ENCODE data around the gene KIRREL3.

KIRREL3 gene

GRCh38 chr11:126479178-126479930, 521.2 kb downstream of the KIRREL3 start:
- no peak for DNase-seq

- DNase-seq = no peak
Observed at GRCh38 chr11:126478466-126478865, 522.1 kb downstream of the KIRREL3 start.

GRCh38 chr11:126477535-126478305, 522.9 kb downstream of the KIRREL3 start:
- no peak for DNase-seq

- no peak for DNase-seq
Observed at GRCh38 chr11:126476977-126477376, 523.6 kb downstream of the KIRREL3 start.

DNA sequence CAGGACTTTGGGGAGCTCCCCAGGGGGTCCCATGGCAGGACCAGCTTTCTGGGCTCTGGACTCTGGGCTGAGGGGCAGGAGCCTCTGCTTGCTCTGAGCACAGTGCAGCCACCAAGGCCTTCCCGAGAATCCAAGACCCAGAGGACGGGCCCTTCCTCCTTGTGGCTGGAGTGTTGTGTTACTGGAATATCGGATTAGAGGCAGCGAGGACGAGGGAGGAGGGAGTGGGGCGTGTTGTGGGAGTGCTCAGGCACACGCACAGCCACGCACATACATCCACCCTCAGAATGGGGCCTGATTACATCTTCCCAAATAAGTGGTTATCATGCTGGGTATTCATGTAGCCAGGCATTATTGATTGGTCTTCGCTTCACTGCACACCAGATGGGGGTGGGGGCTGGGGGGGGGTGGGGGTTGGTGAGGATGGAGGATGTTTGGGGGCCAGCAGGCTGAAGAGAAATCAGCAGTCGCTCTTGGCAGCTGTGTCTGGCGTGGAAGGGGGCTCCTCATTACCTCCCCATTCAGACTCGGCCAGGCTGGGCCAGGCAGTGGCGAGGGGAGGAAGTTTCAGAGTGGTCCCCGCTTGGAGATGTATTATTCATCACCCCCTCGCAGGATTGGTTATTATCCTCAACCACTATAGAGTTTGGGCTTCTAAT, 524.2 kb downstream of the KIRREL3 start:
- no peak for DNase-seq

DNA sequence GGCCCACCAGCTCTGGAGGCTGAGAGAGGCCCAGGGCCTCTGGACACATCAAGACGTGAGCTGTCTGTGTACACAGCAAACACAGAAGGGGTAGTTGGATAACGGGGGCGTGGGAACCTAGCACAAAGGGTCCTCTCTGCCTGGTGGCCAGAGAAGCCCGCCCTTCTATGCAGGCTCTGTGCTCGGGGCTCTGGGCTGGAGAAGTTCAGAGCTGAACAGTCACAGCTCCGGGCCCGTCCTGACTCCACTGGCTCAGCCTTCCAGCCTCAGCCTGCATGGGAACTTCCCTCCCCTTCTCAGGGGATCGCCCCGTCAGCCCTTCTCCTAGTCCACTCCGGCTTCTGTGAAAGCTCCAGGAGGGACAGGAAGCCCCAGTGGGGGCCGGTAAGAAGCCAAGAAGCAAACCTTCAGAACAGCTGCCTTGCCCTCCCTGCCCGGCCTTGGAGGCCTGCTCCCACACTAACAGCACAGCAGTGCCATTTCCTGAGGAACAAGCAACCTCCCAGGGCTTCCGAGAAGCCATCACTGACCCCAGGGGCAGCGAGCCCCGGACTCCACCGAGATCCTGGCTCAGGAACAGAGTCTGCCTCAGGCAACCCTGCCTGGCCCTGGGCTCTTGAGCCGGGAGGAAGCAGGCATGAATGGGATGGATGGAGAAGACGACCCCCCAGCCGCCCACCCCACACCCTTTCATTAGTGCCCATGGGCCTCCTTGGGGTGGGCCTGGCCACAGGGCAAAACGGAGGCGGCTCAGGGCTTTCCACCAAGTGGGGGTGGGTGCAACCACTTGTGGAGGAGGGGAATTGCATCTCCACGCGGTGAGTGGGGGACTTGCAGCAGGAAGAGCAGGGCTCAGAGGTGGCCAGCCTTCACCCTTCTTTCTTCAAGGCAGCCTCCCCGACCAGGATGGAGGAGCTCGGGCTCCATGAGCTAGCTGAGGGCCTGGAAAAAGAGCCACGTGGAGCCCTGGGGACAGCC, 525.3 kb downstream of the KIRREL3 start:
- DNase-seq = no peak

GRCh38 chr11:126474220-126474619, 526.4 kb downstream of the KIRREL3 start:
- DNase-seq = no peak

- DNase-seq = no peak
Observed at GRCh38 chr11:126473269-126473668, 527.3 kb downstream of the KIRREL3 start.

GRCh38 chr11:126469311-126469710, 531.3 kb downstream of the KIRREL3 start:
- DNase-seq = no peak

DNA sequence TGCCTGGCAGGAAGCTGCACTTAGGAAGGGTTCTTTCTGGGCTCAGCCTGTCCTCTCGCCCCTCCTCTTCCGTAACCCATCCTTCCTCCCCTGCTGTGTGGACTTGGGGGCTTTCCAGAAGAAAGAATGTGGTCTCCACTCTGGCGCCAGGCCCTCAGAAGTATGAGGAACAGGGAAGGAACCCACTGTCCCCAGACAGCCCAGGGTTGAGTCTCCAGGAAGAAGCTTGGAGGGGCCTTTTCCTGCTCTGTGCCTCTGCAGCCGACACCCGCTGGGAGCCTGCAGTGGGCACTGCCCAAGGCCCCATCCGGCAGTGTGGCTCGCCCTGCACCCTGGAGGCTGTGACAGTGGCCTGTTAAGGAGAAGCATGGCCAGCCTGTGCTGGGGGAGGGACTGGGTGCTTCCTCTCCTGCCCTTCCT, 532.5 kb downstream of the KIRREL3 start:
- DNase-seq = peak; percentile 8

DNA sequence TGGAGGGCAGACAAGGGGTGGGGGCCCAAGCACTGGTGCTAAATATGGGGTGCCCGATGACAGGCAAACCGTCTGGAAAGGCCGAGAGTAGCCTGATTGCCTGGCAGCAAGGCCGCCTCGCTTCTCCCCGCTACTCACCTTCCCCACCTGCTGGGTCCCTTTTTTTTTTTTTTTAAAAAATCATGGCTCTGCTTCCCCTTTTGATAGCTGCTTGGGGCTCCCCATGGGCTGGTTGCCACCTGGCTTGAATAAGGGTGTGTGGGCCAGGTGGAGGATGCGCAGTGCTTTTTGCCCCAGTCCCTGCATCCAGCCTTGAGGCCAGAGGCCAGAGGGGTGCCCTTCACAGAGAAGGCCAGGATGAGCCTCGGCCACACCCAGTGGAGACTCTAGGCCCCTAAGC, 533.1 kb downstream of the KIRREL3 start:
- DNase-seq = peak; percentile 80

GRCh38 chr11:126467046-126467370, 533.6 kb downstream of the KIRREL3 start:
- DNase-seq = peak; percentile 50

DNA sequence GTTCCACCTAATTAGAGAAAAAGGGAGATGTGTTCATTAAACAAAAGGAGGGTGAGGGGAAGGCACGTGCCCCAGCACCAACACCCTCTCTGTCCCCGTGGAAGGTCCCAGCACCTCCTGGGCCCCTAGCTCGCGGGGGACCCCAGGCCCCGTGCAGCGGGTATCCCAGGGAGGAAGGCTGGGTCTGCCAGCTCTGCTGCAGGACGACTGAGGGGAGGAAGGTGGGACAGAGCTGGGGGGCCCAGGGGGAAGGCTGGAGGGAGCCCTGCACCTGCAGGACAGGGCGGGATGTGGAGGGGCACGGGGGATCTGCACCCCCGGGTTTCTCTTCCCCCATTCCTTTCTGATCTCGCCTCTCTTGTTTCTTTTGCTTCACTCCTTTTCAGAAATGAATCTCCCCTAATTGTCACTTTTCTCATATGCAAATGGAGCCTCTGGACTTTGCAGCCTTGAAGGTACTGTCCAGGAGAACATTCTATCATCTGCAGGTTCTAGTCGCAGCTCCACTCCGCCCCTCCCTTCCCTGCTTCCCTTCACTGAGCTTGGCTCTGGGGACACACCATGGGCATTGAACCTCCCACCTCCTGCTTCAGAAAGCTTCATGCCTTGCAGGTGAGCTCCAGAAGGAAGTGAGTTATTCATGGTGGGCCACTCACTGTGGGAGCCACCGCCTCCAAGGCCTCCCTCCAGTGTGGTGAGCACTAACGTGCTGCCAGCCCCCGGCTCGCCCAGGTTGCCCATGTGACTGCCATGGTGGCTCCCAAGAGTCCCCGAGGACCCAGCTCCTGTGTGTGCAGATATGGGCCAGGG, 534.1 kb downstream of the KIRREL3 start:
- DNase-seq = peak; percentile 46

GRCh38 chr11:126465573-126466188, 534.9 kb downstream of the KIRREL3 start:
- peak; percentile 86 for DNase-seq

- no peak for DNase-seq
Observed at GRCh38 chr11:126464796-126465195, 535.8 kb downstream of the KIRREL3 start.

DNA sequence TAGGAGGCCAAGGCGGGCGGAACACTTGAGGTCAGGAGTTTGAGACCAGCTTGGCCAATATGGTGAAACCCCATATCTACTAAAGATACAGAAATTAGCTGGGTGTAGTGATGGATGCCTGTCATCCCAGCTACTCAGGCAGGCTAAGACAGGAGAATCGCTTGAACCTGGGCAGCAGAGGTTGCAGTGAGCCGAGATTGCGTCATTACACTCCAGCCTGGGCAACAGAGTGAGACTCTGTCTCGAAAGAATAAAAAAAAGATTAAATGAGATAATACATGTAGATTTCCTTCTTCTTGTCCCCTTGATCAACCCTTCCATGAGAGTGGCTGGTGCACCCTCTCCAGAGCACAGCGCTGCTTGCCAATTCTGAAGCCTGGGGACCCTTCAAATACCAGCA, 538.1 kb downstream of the KIRREL3 start:
- DNase-seq = no peak

- DNase-seq = no peak
Observed at GRCh38 chr11:126461996-126462395, 538.6 kb downstream of the KIRREL3 start.

GRCh38 chr11:126461096-126461440, 539.5 kb downstream of the KIRREL3 start:
- DNase-seq = no peak

- DNase-seq = no peak
Observed at GRCh38 chr11:126460417-126461095, 540.0 kb downstream of the KIRREL3 start.

DNA sequence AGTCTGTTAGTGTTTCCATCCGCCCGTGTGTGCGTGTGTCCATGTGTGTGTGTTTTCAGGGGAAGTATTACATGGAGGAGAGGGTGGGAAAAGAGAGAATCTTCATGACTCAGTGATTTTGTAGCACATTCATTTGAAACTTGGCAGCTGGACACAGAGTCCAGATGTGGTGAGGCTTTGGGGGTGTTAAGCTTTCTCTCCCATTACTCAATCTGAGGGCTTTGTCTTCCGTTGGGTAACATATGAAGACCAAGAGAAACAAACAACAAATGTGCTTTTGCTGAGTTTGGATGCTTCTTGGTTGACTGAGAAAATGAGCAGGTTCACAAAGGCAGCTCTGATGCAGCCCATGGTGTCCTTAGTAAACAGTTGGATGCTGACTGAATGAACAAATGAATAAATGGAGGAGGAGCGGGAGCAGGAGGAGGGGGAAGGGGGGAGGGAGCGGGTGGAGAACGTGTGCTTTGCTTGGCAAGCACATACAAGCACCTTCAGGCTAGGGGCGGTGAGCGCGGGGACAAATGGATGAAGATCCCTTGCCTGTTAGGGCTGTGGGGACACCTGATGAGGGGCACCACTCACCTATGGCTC, 540.8 kb downstream of the KIRREL3 start:
- DNase-seq = no peak
